ENCODE measurements around the gene LINGO3. TPM values are rescaled to one million over a fixed set of nuclear protein-coding genes. Genes with fewer than 3 reads are reported as not detected.

LINGO3 gene
- total and polyA plus RNA-seq, 2 of the 8 experiments (the other 6 are each of a cell fraction or from before 2014, with no cell fraction given), result 0.59 TPM; not detected in 1

DNA sequence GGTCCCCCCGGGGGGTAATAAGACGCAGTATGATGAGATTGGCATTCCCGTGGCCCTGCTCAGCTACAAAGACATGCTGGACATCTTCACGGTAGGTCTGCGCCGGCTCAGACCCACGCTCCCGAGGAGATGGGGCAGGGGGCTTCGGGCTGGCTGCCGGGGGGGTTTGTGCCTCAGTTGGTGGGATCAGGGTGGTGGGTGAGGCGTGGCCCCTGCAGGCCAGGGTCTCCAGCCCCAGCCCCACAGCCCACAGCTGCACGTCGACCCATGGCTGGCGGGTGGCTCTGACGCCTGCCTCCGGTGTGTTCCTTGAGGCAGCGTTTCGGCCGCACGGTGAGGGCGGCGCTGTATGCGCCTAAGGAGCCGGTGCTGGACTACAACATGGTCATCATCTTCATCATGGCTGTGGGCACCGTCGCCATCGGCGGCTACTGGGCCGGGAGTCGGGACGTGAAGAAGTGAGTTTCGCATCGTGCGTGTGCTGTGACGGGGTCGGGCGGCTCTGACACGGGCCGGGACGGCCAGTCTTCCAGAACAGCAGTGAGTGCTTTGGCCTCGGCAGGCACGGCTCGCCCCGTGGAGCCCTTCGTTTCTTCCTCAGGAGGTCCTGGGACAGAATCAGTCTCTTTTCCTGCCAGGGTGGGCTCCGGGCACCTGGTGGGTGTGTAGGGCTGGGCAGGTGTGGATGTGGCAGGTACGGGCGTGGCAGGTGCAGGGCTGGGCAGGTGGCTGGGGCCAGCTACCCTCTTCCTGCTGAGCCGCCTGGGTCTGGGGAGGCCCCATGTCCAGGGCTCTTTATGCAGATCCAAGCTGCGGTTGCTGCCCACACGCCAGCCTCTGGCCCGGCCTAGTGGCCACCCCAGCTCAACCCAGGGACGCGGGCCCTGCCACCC is 31.0 kb upstream of the LINGO3 start (continued):
- no peak for TF ChIP-seq BACH1 (IDR thresholded peaks at IDR 0.05; ENCODE audit: low read length)
- no peak for TF ChIP-seq RXRA (IDR thresholded peaks at IDR 0.05; ENCODE audit: insufficient read depth, low read depth, low read length)
- TF ChIP-seq HDAC6 (IDR thresholded peaks at IDR 0.05; ENCODE audit: low read depth, low read length), result no peak
- TF ChIP-seq YY1 (IDR thresholded peaks at IDR 0.05; ENCODE audit: low read depth, low read length), result no peak
- no peak for TF ChIP-seq TCF12 (IDR thresholded peaks at IDR 0.05; ENCODE audit: low read depth, low read length)
- TF ChIP-seq JUND (IDR thresholded peaks at IDR 0.05; ENCODE audit: low read length), result no peak
- TF ChIP-seq RAD21 (IDR thresholded peaks at IDR 0.05 in 1 of 2, conservative IDR thresholded peaks at IDR 0.05 in 1 of 2; ENCODE audit: low read depth in 2 of 2, low read length in 2 of 2), result no peak
- TF ChIP-seq NRF1 (IDR thresholded peaks at IDR 0.05; ENCODE audit: low read depth, low read length), result no peak
- TF ChIP-seq EZH2 (IDR thresholded peaks at IDR 0.05; ENCODE audit: low read depth, low read length, severe bottlenecking), result no peak
